Measurements from ENCODE around the gene LHX4. TPM values are rescaled to one million over a fixed set of nuclear protein-coding genes. Genes with fewer than 3 reads are reported as not detected.

LHX4 gene
- total RNA-seq, 1 donor from 2014 or later: not detected

DNA sequence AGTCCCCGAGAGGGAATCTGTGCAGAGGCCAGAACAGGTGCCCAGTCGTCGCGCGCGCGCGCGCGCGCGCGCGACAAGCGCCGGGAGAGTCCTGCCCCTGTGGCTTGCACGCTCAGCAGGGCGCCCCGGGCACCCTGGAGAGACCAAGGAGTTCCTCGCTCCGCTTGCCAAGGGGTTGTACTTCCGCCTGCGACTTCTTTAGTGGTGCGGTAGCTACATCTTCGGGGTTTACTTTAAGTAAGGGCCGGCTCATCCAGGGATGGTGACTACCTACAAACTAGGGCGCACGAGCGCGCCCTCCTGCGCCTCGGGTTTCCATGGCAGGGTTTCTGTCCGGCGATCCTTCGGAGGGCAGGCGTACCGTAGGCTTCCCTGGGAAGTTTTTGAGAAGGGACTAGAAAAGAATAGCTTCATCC, 1.4 kb downstream of the LHX4 start:
- TF ChIP-seq, protein P1, sequence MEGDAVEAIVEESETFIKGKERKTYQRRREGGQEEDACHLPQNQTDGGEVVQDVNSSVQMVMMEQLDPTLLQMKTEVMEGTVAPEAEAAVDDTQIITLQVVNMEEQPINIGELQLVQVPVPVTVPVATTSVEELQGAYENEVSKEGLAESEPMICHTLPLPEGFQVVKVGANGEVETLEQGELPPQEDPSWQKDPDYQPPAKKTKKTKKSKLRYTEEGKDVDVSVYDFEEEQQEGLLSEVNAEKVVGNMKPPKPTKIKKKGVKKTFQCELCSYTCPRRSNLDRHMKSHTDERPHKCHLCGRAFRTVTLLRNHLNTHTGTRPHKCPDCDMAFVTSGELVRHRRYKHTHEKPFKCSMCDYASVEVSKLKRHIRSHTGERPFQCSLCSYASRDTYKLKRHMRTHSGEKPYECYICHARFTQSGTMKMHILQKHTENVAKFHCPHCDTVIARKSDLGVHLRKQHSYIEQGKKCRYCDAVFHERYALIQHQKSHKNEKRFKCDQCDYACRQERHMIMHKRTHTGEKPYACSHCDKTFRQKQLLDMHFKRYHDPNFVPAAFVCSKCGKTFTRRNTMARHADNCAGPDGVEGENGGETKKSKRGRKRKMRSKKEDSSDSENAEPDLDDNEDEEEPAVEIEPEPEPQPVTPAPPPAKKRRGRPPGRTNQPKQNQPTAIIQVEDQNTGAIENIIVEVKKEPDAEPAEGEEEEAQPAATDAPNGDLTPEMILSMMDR (conservative IDR thresholded peaks at IDR 0.05; ENCODE audit: low read depth, low read length): no peak
- peak overlapping the region; percentile 56 for H3K4me3 ChIP-seq (ENCODE audit: low read depth, low read length)
- no peak for DNase-seq (ENCODE audit: low read depth)

DNA sequence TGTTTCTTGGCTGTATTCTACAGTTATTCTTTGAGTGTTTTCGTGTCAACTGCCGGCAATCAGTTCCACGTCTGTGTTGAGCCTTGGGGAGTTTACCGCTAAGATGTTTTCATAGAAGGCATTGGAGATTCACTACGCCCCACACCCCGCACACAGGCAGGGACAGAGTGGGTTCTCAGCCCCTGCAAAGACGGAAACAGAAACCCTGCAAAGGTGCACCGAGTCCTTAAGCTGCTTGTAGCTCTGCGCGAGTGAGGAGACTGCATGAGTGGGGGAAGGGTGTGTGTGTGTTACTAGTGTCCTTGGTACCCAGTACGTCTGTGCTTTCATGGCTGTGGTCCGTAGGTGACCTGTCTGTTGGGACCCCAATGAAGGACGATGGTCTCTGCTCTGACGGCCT, 1.9 kb downstream of the LHX4 start:
- no peak overlapping the region for H3K4me3 ChIP-seq (ENCODE audit: low read depth, low read length)
- TF ChIP-seq, protein P1 (conservative IDR thresholded peaks at IDR 0.05; ENCODE audit: low read depth, low read length): no peak
- DNase-seq (ENCODE audit: low read depth): no peak

DNA sequence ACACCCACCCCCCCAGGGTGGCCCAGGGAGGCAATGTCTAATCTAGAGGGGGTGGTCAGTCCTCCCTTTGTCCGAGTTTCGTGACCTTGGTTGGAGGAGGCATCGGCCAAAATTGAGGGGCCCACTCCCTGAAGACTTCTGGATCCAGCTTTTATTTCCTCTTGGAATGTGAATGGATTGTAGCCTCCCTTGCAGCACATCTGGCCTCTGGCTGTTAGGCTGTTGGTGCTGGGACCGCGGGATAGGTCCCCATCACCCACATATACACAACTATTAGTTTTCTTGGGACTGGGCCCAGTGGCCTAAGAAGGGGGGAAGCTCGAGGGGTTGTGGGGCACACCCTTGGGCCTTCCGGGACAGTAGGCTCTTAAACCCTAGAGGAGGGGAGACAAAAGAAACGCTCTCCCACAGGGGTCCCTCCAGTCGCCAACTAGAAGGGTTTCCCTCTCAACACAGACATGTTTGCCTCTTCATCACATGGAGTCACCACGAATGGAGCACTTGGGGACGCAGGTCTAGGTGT, 2.5 kb downstream of the LHX4 start:
- no peak overlapping the region for H3K4me3 ChIP-seq (ENCODE audit: low read depth, low read length)
- TF ChIP-seq, protein P1 (conservative IDR thresholded peaks at IDR 0.05; ENCODE audit: low read depth, low read length): no peak
- no peak for DNase-seq (ENCODE audit: low read depth)

DNA sequence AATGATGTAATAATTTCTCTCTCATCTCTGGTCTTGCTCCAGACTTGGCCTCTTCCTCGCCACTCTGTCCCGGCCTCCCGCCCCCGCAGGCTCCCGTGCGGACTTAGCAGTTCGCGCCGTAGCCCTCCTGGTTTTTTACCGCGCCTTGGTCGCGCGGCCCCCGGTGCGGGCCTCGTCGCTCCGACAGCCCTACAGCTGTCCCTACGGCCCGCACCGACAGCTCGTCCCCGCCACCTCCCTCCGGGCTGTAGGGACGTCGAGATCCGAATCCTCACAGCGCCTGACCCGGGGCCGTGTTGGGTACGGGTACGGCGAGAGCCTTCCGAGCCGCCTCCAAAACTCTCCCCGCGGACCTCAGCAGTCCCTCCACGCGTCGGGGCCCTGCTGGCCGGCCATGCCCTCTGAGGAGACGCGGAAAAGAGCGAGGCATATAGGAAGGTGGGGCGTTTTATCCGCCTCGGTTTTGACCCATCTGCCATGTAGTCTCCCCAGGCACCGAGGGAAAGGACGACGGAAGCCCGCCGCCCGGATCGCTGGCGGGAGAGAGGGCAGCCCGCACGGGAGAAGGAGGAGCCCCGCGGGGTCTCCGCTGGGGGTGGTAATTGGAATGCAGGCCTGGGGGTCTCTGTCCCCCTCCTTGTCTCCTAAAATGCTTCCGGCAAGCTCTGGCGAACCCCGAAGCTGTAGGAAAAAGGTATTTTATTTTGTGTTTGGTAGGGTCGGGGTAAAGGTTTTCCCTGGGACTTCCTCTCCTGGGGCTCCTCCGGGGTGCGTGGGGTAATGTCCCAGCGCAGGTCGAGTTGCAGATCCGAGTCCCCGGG, 3.3 kb downstream of the LHX4 start:
- no peak for DNase-seq (ENCODE audit: low read depth)
- TF ChIP-seq, protein P1 (conservative IDR thresholded peaks at IDR 0.05; ENCODE audit: low read depth, low read length): no peak
- no peak overlapping the region for H3K4me3 ChIP-seq (ENCODE audit: low read depth, low read length)

DNA sequence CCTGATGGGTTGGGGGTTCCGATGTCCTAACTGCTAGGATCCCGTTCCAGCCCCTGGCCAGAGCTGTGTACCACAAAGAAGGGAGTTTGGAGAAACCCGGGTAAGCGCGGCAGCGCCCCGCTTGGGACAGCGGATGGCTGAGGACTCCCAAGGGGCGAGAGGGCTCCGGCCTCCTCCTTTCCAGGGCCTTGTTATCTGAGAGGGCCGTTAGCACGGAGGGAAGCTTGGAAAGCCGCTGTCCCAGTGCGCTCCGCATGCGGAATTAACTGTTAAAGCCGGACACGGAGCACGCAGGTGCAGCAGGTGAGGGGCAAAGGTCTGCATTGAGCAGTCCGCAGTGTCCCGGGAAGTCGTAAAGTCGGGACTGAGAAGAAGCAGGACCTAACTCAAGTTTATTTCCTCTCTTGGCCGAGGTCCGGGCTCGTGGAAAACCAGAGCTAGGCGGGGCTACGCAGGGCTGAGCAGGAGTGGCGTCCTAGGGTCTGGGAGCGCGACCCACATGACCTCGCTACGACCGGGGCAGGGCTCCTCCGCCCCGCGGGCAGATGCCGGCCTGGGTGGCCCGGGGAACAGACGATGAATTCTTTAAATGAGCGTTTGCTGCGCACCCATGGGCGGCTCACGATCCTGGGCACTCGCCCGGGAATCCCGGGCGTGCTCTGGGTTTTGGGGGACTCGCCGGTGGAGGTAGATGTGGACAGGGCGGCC, 4.5 kb downstream of the LHX4 start:
- DNase-seq (ENCODE audit: low read depth): no peak
- TF ChIP-seq, protein P1 (conservative IDR thresholded peaks at IDR 0.05; ENCODE audit: low read depth, low read length): no peak
- no peak overlapping the region for H3K4me3 ChIP-seq (ENCODE audit: low read depth, low read length)

DNA sequence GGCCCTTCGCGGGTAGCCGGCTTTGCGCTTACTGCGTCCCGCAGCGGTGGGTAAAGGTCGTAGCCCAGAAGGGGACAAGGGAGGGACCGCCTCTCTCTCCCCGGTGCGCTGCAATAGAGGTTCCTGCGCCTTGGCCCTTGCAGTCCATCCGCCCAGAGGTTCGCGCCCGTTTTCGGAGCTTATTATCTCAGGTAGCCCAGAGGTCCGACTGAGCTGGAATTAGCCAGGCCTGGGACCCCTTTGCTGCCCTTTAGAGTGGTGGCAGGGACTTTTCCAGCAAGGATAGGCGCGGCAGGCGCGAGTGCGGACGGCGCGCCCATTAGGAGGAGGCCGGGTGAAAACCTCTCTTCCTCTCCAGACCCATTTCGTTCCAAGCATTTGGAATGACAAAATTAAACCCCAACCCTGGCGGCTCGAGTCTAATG, 5.0 kb downstream of the LHX4 start:
- no peak overlapping the region for H3K4me3 ChIP-seq (ENCODE audit: low read depth, low read length)
- no peak for DNase-seq (ENCODE audit: low read depth)
- TF ChIP-seq, protein P1 (conservative IDR thresholded peaks at IDR 0.05; ENCODE audit: low read depth, low read length): no peak
